Neural cell (in vitro differentiated cells): Measurements from ENCODE around the gene TP53TG5.

Experiments
- EP300 ChIP-seq: fragments of 450-650 bp; conservative IDR thresholded peaks from 2 replicates; pipeline ENCODE4 v1.6.1; 2014; ENCODE audit warnings: antibody characterized with exemption, mild to moderate bottlenecking, moderate library complexity; ENCODE audit not compliant: poor library complexity, severe bottlenecking
- EZH2 ChIP-seq: fragments of 200-600, 300-800 bp; shearing (Covaris generic), sonication (generic); IDR thresholded peaks from 2 replicates; pipeline ENCODE4 v1.6.1; 2014; ENCODE audit warnings: antibody characterized with exemption, low read length, borderline replicate concordance, mild to moderate bottlenecking; ENCODE audit not compliant: insufficient read depth, poor library complexity, severe bottlenecking
- POLR2AphosphoS5 ChIP-seq: IDR thresholded peaks from 2 replicates; pipeline ENCODE4 v1.6.1; 2012
- RAD21 ChIP-seq: fragments of 450-650 bp; conservative IDR thresholded peaks from 2 replicates; pipeline ENCODE4 v1.6.1; 2014; ENCODE audit warnings: antibody characterized with exemption, mild to moderate bottlenecking, moderate library complexity
- TF ChIP-seq, protein P1 (sequence below): fragments of 450-650 bp; IDR thresholded peaks from 2 replicates; pipeline ENCODE4 v1.5.1; 2014; ENCODE audit warnings: antibody characterized with exemption, mild to moderate bottlenecking, moderate library complexity; ENCODE audit not compliant: poor library complexity, severe bottlenecking
- TF ChIP-seq, protein P2 (sequence below): IDR thresholded peaks from 2 replicates; pipeline ENCODE4 v1.6.1; 2012; ENCODE audit warnings: borderline replicate concordance

DNA sequence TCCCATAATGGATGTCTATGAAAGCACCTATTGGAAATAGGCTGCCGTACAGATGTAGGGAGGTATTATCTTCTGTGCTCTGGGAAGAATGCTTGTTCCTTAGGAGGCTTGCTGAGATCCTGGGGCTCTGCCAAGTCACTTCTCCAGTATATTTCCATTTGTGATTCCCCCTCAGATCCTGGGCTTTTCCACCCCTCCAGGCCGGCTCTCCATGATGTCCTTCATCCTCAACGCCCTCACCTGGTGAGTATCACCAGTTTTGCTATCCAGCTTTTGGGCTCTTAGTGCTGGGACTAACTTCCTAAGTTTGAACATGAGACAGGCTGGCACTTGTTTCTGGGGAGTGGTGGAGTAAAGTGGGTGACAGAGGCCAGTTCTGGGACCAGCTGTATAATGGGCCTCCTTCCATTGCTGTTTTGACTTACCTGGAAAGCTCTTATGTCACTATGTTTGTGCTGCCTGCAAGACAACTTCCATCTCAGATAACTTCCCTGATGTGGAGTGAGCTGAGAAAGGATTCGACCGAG is 12.6 kb downstream of the TP53TG5 start:
- TF ChIP-seq EZH2 (no peak), POLR2AphosphoS5 (no peak), RAD21 (no peak), EP300 (no peak)
- TF ChIP-seq, protein P1, sequence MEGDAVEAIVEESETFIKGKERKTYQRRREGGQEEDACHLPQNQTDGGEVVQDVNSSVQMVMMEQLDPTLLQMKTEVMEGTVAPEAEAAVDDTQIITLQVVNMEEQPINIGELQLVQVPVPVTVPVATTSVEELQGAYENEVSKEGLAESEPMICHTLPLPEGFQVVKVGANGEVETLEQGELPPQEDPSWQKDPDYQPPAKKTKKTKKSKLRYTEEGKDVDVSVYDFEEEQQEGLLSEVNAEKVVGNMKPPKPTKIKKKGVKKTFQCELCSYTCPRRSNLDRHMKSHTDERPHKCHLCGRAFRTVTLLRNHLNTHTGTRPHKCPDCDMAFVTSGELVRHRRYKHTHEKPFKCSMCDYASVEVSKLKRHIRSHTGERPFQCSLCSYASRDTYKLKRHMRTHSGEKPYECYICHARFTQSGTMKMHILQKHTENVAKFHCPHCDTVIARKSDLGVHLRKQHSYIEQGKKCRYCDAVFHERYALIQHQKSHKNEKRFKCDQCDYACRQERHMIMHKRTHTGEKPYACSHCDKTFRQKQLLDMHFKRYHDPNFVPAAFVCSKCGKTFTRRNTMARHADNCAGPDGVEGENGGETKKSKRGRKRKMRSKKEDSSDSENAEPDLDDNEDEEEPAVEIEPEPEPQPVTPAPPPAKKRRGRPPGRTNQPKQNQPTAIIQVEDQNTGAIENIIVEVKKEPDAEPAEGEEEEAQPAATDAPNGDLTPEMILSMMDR: no peak
- TF ChIP-seq, protein P2, sequence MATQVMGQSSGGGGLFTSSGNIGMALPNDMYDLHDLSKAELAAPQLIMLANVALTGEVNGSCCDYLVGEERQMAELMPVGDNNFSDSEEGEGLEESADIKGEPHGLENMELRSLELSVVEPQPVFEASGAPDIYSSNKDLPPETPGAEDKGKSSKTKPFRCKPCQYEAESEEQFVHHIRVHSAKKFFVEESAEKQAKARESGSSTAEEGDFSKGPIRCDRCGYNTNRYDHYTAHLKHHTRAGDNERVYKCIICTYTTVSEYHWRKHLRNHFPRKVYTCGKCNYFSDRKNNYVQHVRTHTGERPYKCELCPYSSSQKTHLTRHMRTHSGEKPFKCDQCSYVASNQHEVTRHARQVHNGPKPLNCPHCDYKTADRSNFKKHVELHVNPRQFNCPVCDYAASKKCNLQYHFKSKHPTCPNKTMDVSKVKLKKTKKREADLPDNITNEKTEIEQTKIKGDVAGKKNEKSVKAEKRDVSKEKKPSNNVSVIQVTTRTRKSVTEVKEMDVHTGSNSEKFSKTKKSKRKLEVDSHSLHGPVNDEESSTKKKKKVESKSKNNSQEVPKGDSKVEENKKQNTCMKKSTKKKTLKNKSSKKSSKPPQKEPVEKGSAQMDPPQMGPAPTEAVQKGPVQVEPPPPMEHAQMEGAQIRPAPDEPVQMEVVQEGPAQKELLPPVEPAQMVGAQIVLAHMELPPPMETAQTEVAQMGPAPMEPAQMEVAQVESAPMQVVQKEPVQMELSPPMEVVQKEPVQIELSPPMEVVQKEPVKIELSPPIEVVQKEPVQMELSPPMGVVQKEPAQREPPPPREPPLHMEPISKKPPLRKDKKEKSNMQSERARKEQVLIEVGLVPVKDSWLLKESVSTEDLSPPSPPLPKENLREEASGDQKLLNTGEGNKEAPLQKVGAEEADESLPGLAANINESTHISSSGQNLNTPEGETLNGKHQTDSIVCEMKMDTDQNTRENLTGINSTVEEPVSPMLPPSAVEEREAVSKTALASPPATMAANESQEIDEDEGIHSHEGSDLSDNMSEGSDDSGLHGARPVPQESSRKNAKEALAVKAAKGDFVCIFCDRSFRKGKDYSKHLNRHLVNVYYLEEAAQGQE: no peak
